Naive B cell (primary cell): ENCODE data around the gene DOCK2. TPM values are rescaled to one million over a fixed set of nuclear protein-coding genes. Genes with fewer than 3 reads are reported as not detected.
A peak's percentile ranks its signal among the peaks of the same experiment; 100 is the strongest.

Experiments used
- ATAC-seq, 2 donors: fragments of 150-1000 bp; cut with Tn5 transposase; 2 replicates each; pipeline ENCODE4 v1.10.0; 2021; ENCODE audit warnings: low read depth in 2 of 2, mild to moderate bottlenecking in 2 of 2, moderate library complexity in 2 of 2
- DNase-seq: peaks from one replicate; pipeline ENCODE4 v3.0.0; 2022
- H3K27ac Mint-ChIP-seq, 6 donors: one replicate each; pipeline ENCODE4 v1.8.0; 2020 to 2022; ENCODE audit warnings: mild to moderate bottlenecking in 6 of 6, mixed read lengths in 6 of 6, moderate library complexity in 5 of 6, inconsistent platforms in 2 of 6
- H3K27me3 Mint-ChIP-seq, 3 donors: one replicate each; pipeline ENCODE4 v1.8.0; 2021 to 2022; ENCODE audit warnings: mixed read lengths in 3 of 3, mild to moderate bottlenecking in 1 of 3
- H3K36me3 Mint-ChIP-seq, 2 donors: one replicate each; pipeline ENCODE4 v1.8.0; 2020 to 2022; ENCODE audit warnings: mixed read lengths in 2 of 2, inconsistent platforms in 1 of 2, mild to moderate bottlenecking in 1 of 2
- H3K4me1 Mint-ChIP-seq, 3 donors: one replicate each; pipeline ENCODE4 v1.8.0; 2020 to 2022; ENCODE audit warnings: mixed read lengths in 3 of 3, inconsistent platforms in 1 of 3, mild to moderate bottlenecking in 1 of 3, moderate library complexity in 1 of 3
- H3K4me3 Mint-ChIP-seq, 8 donors: one replicate each; pipeline ENCODE4 v1.8.0; 2020 to 2022; ENCODE audit warnings: mild to moderate bottlenecking in 8 of 8, mixed read lengths in 8 of 8, moderate library complexity in 8 of 8, inconsistent platforms in 2 of 8
- H3K9me3 Mint-ChIP-seq, 7 donors: one replicate each; pipeline ENCODE4 v1.8.0; 2020 to 2022; ENCODE audit warnings: mixed read lengths in 7 of 7, mild to moderate bottlenecking in 5 of 7, inconsistent platforms in 2 of 7, moderate library complexity in 1 of 7
- polyA plus RNA-seq, 6 donors: library from polyadenylated mRNA; unstranded; fragments of 300-500 nt; fragmentation: Illumina TruSeq; gene quantifications; one replicate each; pipeline ENCODE4 v1.2.3, GENCODE V29; 2021; ENCODE audit warnings: low read depth in 6 of 6

DOCK2 gene
- polyA plus RNA-seq, 6 donors from 2014 or later = 62.1 to 165 (median 106) TPM

- no peaks in the 10 kb centered on the region for H3K9me3 Mint-ChIP-seq
- H3K27me3 Mint-ChIP-seq = no peaks in the 10 kb centered on the region
- peaks cover 49 to 64% of the 10 kb centered on the region in 2 donors for H3K36me3 Mint-ChIP-seq
- no peak overlapping the region for H3K4me3 Mint-ChIP-seq
- H3K27ac Mint-ChIP-seq = peak overlapping the region in 2 of 6 donors; percentile 37 to 84
- DNase-seq (no peak), ATAC-seq (no peak)
- H3K4me1 Mint-ChIP-seq = peaks cover 0 to 7% (median 0%) of the 10 kb centered on the region in 3 donors
Observed at GRCh38 chr5:170025853-170026252, 388.8 kb downstream of the DOCK2 start.

- Mint-ChIP-seq H3K36me3 (peaks cover 33 to 48% of the 10 kb centered on the region in 2 donors), H3K27ac (peak overlapping the region in 1 of 6 donors; percentile 62), H3K9me3 (no peaks in the 10 kb centered on the region), H3K4me3 (peak overlapping the region in 1 of 8 donors; percentile 12), H3K4me1 (peaks cover 0 to 7% (median 0%) of the 10 kb centered on the region in 3 donors), H3K27me3 (no peaks in the 10 kb centered on the region)
- DNase-seq = no peak
- ATAC-seq = no peak
Observed at GRCh38 chr5:170028124-170028523, 391.0 kb downstream of the DOCK2 start.

GRCh38 chr5:170034231-170034630, 397.2 kb downstream of the DOCK2 start:
- ATAC-seq = no peak
- H3K9me3 Mint-ChIP-seq = no peaks in the 10 kb centered on the region
- no peak overlapping the region for H3K4me3 Mint-ChIP-seq
- H3K27me3 Mint-ChIP-seq = no peaks in the 10 kb centered on the region
- H3K4me1 Mint-ChIP-seq = no peaks in the 10 kb centered on the region
- peak overlapping the region in 1 of 6 donors; percentile 15 for H3K27ac Mint-ChIP-seq
- peaks cover 19 to 39% of the 10 kb centered on the region in 2 donors for H3K36me3 Mint-ChIP-seq
- DNase-seq = no peak

- H3K27ac Mint-ChIP-seq = peak overlapping the region in 1 of 6 donors; percentile 56
- H3K36me3 Mint-ChIP-seq = peaks cover 50 to 61% of the 10 kb centered on the region in 2 donors
- H3K27me3 Mint-ChIP-seq = no peaks in the 10 kb centered on the region
Observed at GRCh38 chr5:170038241-170038640, 401.2 kb downstream of the DOCK2 start.

GRCh38 chr5:170039830-170040229, 402.8 kb downstream of the DOCK2 start:
- no peak for ATAC-seq
- H3K36me3 Mint-ChIP-seq = peaks cover 61 to 66% of the 10 kb centered on the region in 2 donors
- H3K27me3 Mint-ChIP-seq = no peaks in the 10 kb centered on the region
- peak overlapping the region in 1 of 6 donors; percentile 73 for H3K27ac Mint-ChIP-seq
- H3K4me1 Mint-ChIP-seq = peaks cover 0 to 7% (median 6%) of the 10 kb centered on the region in 3 donors
- H3K4me3 Mint-ChIP-seq = no peak overlapping the region
- DNase-seq = no peak
- H3K9me3 Mint-ChIP-seq = no peaks in the 10 kb centered on the region

More at GRCh38 chr5:170038241-170038640, 401.2 kb downstream of the DOCK2 start:
- no peaks in the 10 kb centered on the region for H3K9me3 Mint-ChIP-seq
- no peak for DNase-seq
- no peak overlapping the region for H3K4me3 Mint-ChIP-seq
- peaks cover 0 to 6% (median under 1%) of the 10 kb centered on the region in 3 donors for H3K4me1 Mint-ChIP-seq
- no peak for ATAC-seq

- DNase-seq (no peak), ATAC-seq (no peak)
- Mint-ChIP-seq H3K36me3 (peaks cover 60 to 82% of the 10 kb centered on the region in 2 donors), H3K27me3 (no peaks in the 10 kb centered on the region), H3K27ac (no peak overlapping the region), H3K4me3 (no peak overlapping the region), H3K4me1 (peaks cover 0 to 7% (median 7%) of the 10 kb centered on the region in 3 donors), H3K9me3 (no peaks in the 10 kb centered on the region)
Observed at GRCh38 chr5:170046241-170046640, 409.2 kb downstream of the DOCK2 start.

GRCh38 chr5:170049713-170050112, 412.6 kb downstream of the DOCK2 start:
- Mint-ChIP-seq H3K36me3 (peaks cover 56 to 74% of the 10 kb centered on the region in 2 donors), H3K4me1 (peaks cover 0 to 5% (median 0%) of the 10 kb centered on the region in 3 donors), H3K4me3 (no peak overlapping the region), H3K27ac (no peak overlapping the region), H3K9me3 (no peaks in the 10 kb centered on the region), H3K27me3 (no peaks in the 10 kb centered on the region)
- ATAC-seq = no peak
- DNase-seq = no peak

- Mint-ChIP-seq H3K4me3 (no peak overlapping the region), H3K9me3 (peaks cover 0 to 2% (median 0%) of the 10 kb centered on the region in 7 donors), H3K4me1 (peaks cover 0 to 5% (median 0%) of the 10 kb centered on the region in 3 donors), H3K27ac (peak overlapping the region in 1 of 6 donors; percentile 37), H3K27me3 (no peaks in the 10 kb centered on the region), H3K36me3 (peaks cover 72 to 86% of the 10 kb centered on the region in 2 donors)
- DNase-seq (no peak), ATAC-seq (no peak)
Observed at GRCh38 chr5:170053896-170054295, 416.8 kb downstream of the DOCK2 start.

GRCh38 chr5:170055606-170056005, 418.5 kb downstream of the DOCK2 start:
- ATAC-seq = no peak
- Mint-ChIP-seq H3K4me3 (no peak overlapping the region), H3K27ac (no peak overlapping the region), H3K36me3 (peaks cover 66 to 84% of the 10 kb centered on the region in 2 donors), H3K4me1 (peaks cover 0 to 5% (median 0%) of the 10 kb centered on the region in 3 donors), H3K27me3 (no peaks in the 10 kb centered on the region), H3K9me3 (peaks cover 0 to 2% (median 0%) of the 10 kb centered on the region in 7 donors)
- no peak for DNase-seq

GRCh38 chr5:170056561-170057267, 419.6 kb downstream of the DOCK2 start:
- no peaks in the 10 kb centered on the region for H3K4me1 Mint-ChIP-seq
- no peak for DNase-seq
- H3K27ac Mint-ChIP-seq = peak overlapping the region in 2 of 6 donors; percentile 3 to 12
- peaks cover 0 to 2% (median 0%) of the 10 kb centered on the region in 7 donors for H3K9me3 Mint-ChIP-seq
- no peak overlapping the region for H3K4me3 Mint-ChIP-seq
- H3K36me3 Mint-ChIP-seq = peaks cover 61 to 84% of the 10 kb centered on the region in 2 donors
- ATAC-seq = no peak
- H3K27me3 Mint-ChIP-seq = no peaks in the 10 kb centered on the region

GRCh38 chr5:170057311-170057710, 420.2 kb downstream of the DOCK2 start:
- DNase-seq (no peak), ATAC-seq (no peak)
- H3K27ac Mint-ChIP-seq = peak overlapping the region in 2 of 6 donors; percentile 3 to 12
- peaks cover 0 to 2% (median 0%) of the 10 kb centered on the region in 7 donors for H3K9me3 Mint-ChIP-seq
- H3K36me3 Mint-ChIP-seq = peaks cover 62 to 85% of the 10 kb centered on the region in 2 donors
- no peaks in the 10 kb centered on the region for H3K27me3 Mint-ChIP-seq
- no peak overlapping the region for H3K4me3 Mint-ChIP-seq
- no peaks in the 10 kb centered on the region for H3K4me1 Mint-ChIP-seq

- ATAC-seq (no peak), DNase-seq (no peak)
- Mint-ChIP-seq H3K4me3 (no peak overlapping the region), H3K27ac (no peak overlapping the region), H3K27me3 (no peaks in the 10 kb centered on the region), H3K36me3 (peaks cover 62 to 81% of the 10 kb centered on the region in 2 donors), H3K9me3 (peaks cover 0 to 3% (median 0%) of the 10 kb centered on the region in 7 donors), H3K4me1 (no peaks in the 10 kb centered on the region)
Observed at GRCh38 chr5:170059221-170059620, 422.1 kb downstream of the DOCK2 start.

GRCh38 chr5:170067152-170067551, 430.1 kb downstream of the DOCK2 start:
- ATAC-seq (no peak), DNase-seq (no peak)
- Mint-ChIP-seq H3K27ac (peak overlapping the region in 5 of 6 donors; percentile 34 to 60 (median 50)), H3K9me3 (peaks cover 0 to 7% (median 4%) of the 10 kb centered on the region in 7 donors), H3K4me1 (peaks cover 0 to 5% (median 0%) of the 10 kb centered on the region in 3 donors), H3K27me3 (no peaks in the 10 kb centered on the region), H3K4me3 (no peak overlapping the region), H3K36me3 (peaks cover 76% of the 10 kb centered on the region in 2 donors)
